Upper lobe of right lung (tissue), 1 donor: ENCODE results near the gene ZNF831. TPM values are rescaled to one million over a fixed set of nuclear protein-coding genes. Genes with fewer than 3 reads are reported as not detected.

ENCODE experiments used
- ATAC-seq: fragments of 200-7000 bp; cut with Tn5 transposase; one replicate; pipeline ENCODE4 v1.9.1; 2020; ENCODE audit warnings: mild to moderate bottlenecking, moderate library complexity
- DNase-seq: peaks from one replicate; pipeline ENCODE4 v3.0.0-alpha.2; 2020
- H3K27ac ChIP-seq: fragments of 200-600 bp; one replicate; pipeline ENCODE4 v1.8.0; 2022
- H3K27me3 ChIP-seq: fragments of 200-600 bp; one replicate; pipeline ENCODE4 v1.8.0; 2022; ENCODE audit warnings: mild to moderate bottlenecking
- H3K36me3 ChIP-seq: fragments of 200-600 bp; one replicate; pipeline ENCODE4 v1.8.0; 2022
- H3K4me1 ChIP-seq: fragments of 200-600 bp; one replicate; pipeline ENCODE4 v1.8.0; 2022
- H3K4me3 ChIP-seq: fragments of 200-600 bp; one replicate; pipeline ENCODE4 v1.8.0; 2022; ENCODE audit warnings: mild to moderate bottlenecking
- H3K9me3 ChIP-seq: fragments of 200-600 bp; one replicate; pipeline ENCODE4 v1.8.0; 2022
- CTCF ChIP-seq: fragments of 200-600 bp; IDR thresholded peaks from one replicate; pipeline ENCODE4 v1.8.0; 2022; ENCODE audit warnings: antibody characterized with exemption
- intact Hi-C: fragments of 100-400 bp; cut with DNase I; formaldehyde crosslinking; loops from one replicate; pipeline ENCODE4 v1.11.0; 2022
- total RNA-seq: library from RNA; stranded (reverse); fragmentation: NEBNext Ultra II Directional; extraction: Animal tissue kit (Norgen Biotek cat#: 25700); gene quantifications from one replicate; pipeline ENCODE4 v1.2.1, GENCODE V29; 2021
- donor health status: DM: no; HTN: yes; CAD: no; lungs with severe emphysema.

ZNF831 gene
- total RNA-seq, 1 donor from 2014 or later, result 1.0 TPM

GRCh38 chr20:59159091-59159490, 4.5 kb upstream of the ZNF831 start:
- Histone ChIP-seq H3K27ac (no peak overlapping the region), H3K4me1 (no peaks in the 10 kb centered on the region), H3K27me3 (no peaks in the 10 kb centered on the region), H3K9me3 (no peaks in the 10 kb centered on the region), H3K4me3 (no peak overlapping the region), H3K36me3 (no peaks in the 10 kb centered on the region)
- intact Hi-C loops, result no loop called here
- TF ChIP-seq CTCF, result no peak
- ATAC-seq, result no peak
- no peak for DNase-seq

GRCh38 chr20:59159493-59160376, 3.9 kb upstream of the ZNF831 start:
- H3K36me3 ChIP-seq, result no peaks in the 10 kb centered on the region
- TF ChIP-seq CTCF, result no peak
- intact Hi-C loops, result no loop called here
- no peaks in the 10 kb centered on the region for H3K27me3 ChIP-seq
- no peaks in the 10 kb centered on the region for H3K4me1 ChIP-seq
- no peak overlapping the region for H3K4me3 ChIP-seq
- DNase-seq (no peak), ATAC-seq (peak; percentile 62)
- H3K27ac ChIP-seq, result peak overlapping the region; percentile 36
- no peaks in the 10 kb centered on the region for H3K9me3 ChIP-seq

- Histone ChIP-seq H3K27ac (peak overlapping the region; percentile 36), H3K4me1 (no peaks in the 10 kb centered on the region), H3K36me3 (no peaks in the 10 kb centered on the region), H3K27me3 (no peaks in the 10 kb centered on the region), H3K9me3 (no peaks in the 10 kb centered on the region), H3K4me3 (no peak overlapping the region)
- no peak for TF ChIP-seq CTCF
- no peak for DNase-seq
- ATAC-seq, result no peak
- intact Hi-C loops, result no loop called here
Observed at GRCh38 chr20:59160389-59161115, 3.1 kb upstream of the ZNF831 start.

GRCh38 chr20:59161721-59162120, 1.9 kb upstream of the ZNF831 start:
- Histone ChIP-seq H3K4me1 (no peaks in the 10 kb centered on the region), H3K27me3 (no peaks in the 10 kb centered on the region), H3K9me3 (no peaks in the 10 kb centered on the region), H3K27ac (no peak overlapping the region), H3K36me3 (no peaks in the 10 kb centered on the region), H3K4me3 (no peak overlapping the region)
- no peak for TF ChIP-seq CTCF
- DNase-seq (no peak), ATAC-seq (no peak)
- intact Hi-C loops, result no loop called here

GRCh38 chr20:59164686-59165391, 1.2 kb downstream of the ZNF831 start:
- Histone ChIP-seq H3K27me3 (no peaks in the 10 kb centered on the region), H3K4me1 (no peaks in the 10 kb centered on the region), H3K9me3 (no peaks in the 10 kb centered on the region), H3K27ac (peak overlapping the region; percentile 64), H3K4me3 (no peak overlapping the region), H3K36me3 (no peaks in the 10 kb centered on the region)
- intact Hi-C loops, result no loop called here
- DNase-seq, result no peak
- TF ChIP-seq CTCF, result no peak
- no peak for ATAC-seq
